Measurements from ENCODE around the gene C16orf74.
A peak's percentile ranks its signal among the peaks of the same experiment; 100 is the strongest.

The C16orf74 gene

GRCh38 chr16:85675251-85675874 is 75.5 kb downstream of the C16orf74 start:
- DNase-seq (ENCODE audit: low read depth in 2 of 3, low spot score in 2 of 3) = no peak

GRCh38 chr16:85674828-85675227 is 76.1 kb downstream of the C16orf74 start:
- no peak for DNase-seq (ENCODE audit: low read depth in 2 of 3, low spot score in 2 of 3)

DNA sequence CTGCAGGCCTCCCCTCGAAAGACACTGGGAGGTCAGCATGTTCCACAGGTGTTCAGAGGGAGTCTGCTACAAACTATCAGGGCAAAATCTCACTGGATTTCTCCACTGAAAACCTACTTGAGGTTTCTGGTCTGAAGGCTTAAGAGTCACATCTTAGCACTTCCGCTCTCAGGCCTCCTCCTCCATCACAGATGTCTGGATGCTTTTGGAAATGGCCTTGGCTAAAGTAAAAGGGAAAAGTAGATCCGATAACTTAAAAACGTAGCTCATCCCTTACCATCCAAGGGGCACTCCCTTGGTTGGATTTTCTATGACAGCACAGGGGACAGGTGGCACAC is 76.5 kb downstream of the C16orf74 start:
- DNase-seq (ENCODE audit: low read depth in 2 of 3, low spot score in 2 of 3) = no peak

GRCh38 chr16:85673529-85674417 is 77.1 kb downstream of the C16orf74 start:
- no peak for DNase-seq (ENCODE audit: low read depth in 2 of 3, low spot score in 2 of 3)

DNA sequence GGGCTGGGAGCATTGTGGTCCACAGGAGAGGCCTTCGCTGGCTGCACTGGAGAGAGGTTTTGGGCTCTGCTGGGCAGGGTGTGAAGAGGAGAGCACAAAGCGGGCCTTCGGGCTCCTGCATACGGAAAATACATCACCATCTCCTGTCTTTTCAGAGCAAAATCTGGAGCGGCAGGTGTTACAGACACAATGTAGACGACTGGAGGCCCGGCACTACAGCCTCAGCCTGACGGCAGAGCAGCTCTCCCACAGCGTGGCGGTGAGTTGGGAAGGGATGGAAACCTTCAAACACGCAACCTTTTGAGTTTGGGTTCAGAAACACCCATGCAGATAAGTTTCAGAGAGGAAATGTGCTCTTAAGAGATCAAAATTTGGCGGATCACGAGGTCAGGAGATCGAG is 80.1 kb downstream of the C16orf74 start:
- DNase-seq (ENCODE audit: low read depth in 2 of 3, low spot score in 2 of 3) = no peak

- no peak for DNase-seq (ENCODE audit: low read depth in 2 of 3, low spot score in 2 of 3)
Measured at GRCh38 chr16:85668676-85669424, 82.0 kb downstream of the C16orf74 start.

DNA sequence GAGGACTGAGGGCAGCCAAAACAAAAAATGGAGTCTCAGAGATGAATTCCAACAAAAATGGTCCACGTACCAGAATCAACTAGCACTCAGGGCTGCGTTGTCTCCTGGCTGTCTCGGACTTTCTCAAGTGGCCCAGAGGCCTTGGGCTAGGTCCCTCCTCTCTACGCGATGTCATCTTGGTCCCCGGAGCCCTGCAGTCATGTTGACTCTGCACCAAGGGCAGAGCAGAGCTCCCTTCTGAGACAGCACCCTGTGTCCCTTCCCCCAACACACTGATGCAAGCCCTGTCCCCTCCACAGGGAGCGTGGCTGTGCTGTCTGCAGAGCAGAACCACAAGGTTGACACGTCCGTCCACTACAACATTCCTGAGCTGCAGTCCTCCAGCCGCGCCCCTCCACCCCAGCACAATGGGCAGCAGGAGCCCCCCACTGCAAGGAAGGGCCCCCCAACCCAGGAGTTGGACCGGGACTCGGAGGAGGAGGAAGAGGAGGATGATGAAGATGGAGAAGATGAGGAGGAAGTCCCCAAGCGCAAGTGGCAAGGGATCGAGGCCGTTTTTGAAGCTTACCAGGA is 83.0 kb downstream of the C16orf74 start:
- DNase-seq (ENCODE audit: low read depth in 2 of 3, low spot score in 2 of 3) = no peak

DNA sequence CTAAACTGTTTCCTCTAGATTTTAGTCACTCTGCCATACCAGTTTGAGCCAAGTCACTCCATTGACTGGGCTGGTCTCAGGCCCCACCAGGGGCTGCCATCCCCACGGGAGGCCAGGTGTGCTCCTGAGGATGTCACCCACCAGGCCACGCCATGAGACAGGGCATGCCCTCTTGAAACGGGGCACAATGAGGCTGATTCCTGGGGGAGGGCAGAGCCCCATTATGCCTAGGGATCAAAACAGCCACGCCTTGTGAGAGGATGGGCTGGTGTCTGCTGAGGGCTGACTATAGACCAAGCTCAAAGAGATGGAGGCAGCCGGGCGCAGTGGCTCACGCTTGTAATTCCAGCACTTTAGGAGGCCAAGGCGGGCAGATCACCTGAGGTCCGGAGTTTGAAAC is 83.6 kb downstream of the C16orf74 start:
- no peak for DNase-seq (ENCODE audit: low read depth in 2 of 3, low spot score in 2 of 3)

DNA sequence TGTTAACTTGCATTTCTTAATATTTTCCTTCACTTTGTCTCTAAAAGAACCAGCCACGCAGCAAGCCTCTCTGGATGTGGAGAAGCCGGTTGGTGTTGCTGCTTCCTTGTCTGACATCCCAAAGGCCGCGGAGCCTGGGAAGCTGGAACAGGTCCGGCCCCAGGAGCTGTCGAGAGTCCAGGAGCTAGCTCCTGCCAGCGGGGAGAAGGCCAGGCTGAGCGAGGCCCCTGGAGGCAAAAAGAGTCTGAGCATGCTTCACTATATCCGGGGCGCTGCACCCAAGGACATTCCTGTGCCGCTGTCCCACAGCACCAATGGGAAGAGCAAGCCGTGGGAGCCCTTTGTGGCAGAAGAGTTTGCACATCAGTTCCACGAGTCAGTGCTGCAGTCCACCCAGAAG is 85.0 kb downstream of the C16orf74 start:
- DNase-seq (ENCODE audit: low read depth in 2 of 3, low spot score in 2 of 3) = no peak

DNA sequence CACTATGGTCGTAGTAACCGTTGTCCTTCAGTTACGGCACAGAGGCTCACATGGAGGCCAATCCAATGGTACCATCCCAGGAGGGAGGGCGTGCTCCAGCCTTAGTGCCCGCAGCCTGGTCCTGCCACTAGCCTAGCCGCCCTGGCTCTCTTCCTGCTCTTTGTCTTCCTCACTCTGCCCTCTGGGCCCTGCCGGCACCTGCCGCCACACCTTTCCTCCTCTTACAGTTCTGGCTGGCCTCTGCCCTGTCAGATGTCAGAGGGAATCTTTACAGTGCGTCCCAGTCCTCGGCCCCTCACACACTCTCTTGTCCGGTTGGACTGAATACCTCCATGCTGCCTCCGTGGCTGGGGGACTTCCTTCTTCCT is 85.5 kb downstream of the C16orf74 start:
- DNase-seq (ENCODE audit: low read depth in 2 of 3, low spot score in 2 of 3) = no peak

GRCh38 chr16:85664580-85665372 is 86.1 kb downstream of the C16orf74 start:
- DNase-seq (ENCODE audit: low read depth in 2 of 3, low spot score in 2 of 3) = no peak

- DNase-seq (ENCODE audit: low read depth in 2 of 3, low spot score in 2 of 3) = no peak
Measured at GRCh38 chr16:85663891-85664321, 87.0 kb downstream of the C16orf74 start.

GRCh38 chr16:85662976-85663830 is 87.7 kb downstream of the C16orf74 start:
- no peak for DNase-seq (ENCODE audit: low read depth in 2 of 3, low spot score in 2 of 3)

DNA sequence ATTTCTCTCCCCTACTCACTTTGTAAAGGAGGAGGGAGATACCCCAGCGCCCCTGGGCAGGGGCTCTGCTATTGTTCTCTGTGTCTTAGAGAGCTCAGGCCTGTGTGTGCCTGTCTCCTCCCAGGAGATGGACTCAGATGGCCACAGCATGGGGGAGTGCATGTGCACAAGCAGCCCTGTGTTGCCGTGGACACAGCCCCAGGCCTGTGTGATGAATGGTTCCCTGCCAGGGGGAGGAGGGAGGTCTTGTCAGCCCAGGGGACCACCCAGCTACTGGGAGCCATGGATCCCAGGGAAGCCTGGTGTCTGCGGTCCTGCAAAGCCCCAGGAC is 88.4 kb downstream of the C16orf74 start:
- DNase-seq (ENCODE audit: low read depth in 2 of 3, low spot score in 2 of 3) = no peak

DNA sequence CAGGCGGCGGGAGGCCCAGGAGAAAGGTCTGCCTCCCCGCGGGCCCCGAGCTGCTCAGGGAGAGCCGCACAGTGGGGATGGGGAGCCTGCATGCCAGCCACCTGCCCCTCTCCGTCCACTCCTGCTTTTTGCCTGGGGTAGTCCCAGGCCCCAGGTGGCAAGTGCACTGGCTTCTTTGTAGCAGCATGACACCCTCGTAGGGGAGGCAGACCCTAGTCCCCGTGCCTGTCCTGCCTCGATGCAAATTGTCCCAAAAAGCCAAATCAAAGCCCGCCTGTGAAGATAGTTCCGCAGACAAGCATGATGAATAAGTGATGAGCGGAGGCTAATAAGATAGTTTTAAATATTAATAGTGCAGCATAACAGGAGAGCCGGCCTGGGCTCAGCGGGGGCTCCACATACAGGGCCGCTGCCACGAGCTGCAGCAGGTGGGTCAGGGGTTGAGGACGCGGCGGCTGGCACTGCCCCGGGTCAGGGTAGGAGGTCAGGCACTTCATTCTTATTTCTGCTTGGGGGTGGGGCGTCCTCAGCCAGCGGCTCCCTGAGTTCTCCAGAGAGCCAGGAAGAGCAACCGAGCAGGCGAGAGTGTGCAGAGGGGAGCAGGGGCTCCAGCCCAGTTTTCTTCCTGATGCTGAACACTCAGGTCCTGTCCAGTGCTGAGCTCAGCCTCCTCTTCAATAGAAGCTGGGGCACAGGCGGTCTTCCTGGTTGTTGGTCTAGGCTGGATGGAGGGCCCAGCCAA is 89.0 kb downstream of the C16orf74 start:
- DNase-seq (ENCODE audit: low read depth in 2 of 3, low spot score in 2 of 3) = no peak

DNA sequence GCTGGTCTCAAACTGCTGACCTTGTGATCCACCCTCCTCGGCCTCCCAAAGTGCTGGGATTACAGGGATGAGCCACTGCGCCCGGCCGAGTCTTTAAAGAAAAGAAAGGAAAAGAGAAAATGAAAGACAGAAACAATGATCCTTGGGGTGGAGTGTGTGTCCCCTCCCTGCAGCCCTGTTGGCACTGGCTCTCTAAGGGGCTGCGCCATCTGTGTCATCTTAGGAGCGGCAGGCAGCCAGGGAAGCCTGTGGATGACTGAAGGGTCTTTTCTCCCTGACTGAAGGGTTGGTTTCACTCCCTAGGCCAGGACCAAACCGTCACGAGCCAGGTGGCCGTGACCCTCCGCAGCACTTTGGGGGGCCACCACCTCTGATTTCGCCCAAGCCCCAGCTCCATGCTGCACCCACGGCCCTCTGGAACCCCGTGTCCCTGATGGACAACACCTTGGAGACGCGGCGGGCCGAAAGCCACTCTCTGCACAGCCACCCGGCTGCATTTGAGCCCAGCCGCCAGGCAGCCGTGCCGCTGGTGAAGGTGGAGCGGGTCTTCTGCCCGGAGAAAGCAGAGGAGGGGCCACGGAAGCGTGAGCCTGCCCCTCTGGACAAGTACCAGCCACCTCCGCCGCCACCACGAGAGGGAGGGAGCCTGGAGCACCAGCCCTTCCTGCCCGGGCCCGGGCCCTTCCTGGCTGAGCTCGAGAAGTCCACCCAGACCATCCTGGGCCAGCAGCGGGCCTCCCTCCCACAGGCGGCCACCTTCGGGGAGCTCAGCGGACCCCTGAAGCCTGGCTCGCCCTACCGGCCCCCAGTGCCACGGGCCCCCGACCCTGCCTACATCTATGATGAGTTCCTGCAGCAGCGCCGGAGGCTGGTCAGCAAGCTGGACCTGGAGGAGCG is 89.8 kb downstream of the C16orf74 start:
- DNase-seq (ENCODE audit: low read depth in 2 of 3, low spot score in 2 of 3) = no peak

DNA sequence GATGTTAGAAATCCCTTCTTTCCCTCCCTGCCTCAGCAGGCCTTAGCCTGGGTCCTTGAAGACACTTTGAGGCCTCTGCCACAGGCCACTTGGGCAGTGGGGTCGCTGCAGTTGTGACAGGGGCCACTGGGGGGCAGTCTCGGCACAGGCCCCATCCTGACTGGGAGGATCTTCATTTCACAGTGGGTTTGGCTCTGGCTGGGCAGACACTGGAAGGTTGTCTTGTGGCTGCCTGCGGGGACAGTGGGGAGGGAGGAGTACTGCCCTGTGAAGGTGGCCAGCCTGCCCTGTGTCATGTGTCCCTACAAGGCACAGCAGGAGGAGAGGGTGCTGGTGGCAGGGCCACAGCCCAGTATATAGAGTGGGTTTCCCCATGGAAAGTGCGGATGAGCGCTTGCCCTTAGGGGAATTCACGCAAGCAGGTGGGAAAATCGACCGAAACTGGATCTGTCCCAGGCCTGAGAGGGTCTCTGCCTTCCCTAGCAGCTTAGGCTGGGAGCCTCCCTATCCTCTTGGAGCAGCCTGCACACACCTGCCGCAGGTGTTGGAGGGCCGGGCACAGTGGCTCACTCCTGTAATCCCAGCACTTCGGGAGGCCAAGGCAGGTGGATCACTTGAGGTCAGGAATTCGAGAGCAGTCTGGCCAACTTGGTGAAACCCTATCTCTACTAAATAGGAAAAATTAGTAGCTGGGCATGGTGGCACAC is 90.9 kb downstream of the C16orf74 start:
- DNase-seq (ENCODE audit: low read depth in 2 of 3, low spot score in 2 of 3) = peak; percentile 38 to 68 (median 58)

- DNase-seq (ENCODE audit: low read depth in 2 of 3, low spot score in 2 of 3) = no peak
Measured at GRCh38 chr16:85659336-85659735, 91.6 kb downstream of the C16orf74 start.
